DMS114 treated with DMSO at 0.1 percent for 48 hours (cell line): Measurements from ENCODE around the gene FGF12.

Experiments used
- DNase-seq: peaks from one replicate; lab custom pipeline; 2025; ENCODE audit not compliant: unreplicated experiment; lab: John Stamatoyannopoulos, UW

The FGF12 gene

GRCh38 chr3:192505731-192506130 is 221.6 kb downstream of the FGF12 start:
- DNase-seq = no peak

GRCh38 chr3:192501401-192501800 is 225.9 kb downstream of the FGF12 start:
- no peak for DNase-seq

GRCh38 chr3:192496905-192497587 is 230.3 kb downstream of the FGF12 start:
- no peak for DNase-seq

- DNase-seq = no peak
These were observed 233.2 kb downstream of the FGF12 start for GRCh38 chr3:192494174-192494573.

GRCh38 chr3:192490720-192491119 is 236.6 kb downstream of the FGF12 start:
- no peak for DNase-seq

GRCh38 chr3:192489579-192489978 is 237.8 kb downstream of the FGF12 start:
- DNase-seq = no peak

- no peak for DNase-seq
These were observed 240.3 kb downstream of the FGF12 start for GRCh38 chr3:192487033-192487432.

- DNase-seq = no peak
These were observed 244.5 kb downstream of the FGF12 start for GRCh38 chr3:192482809-192483208.

GRCh38 chr3:192482391-192482790 is 244.9 kb downstream of the FGF12 start:
- no peak for DNase-seq

- DNase-seq = no peak
These were observed 245.7 kb downstream of the FGF12 start for GRCh38 chr3:192481638-192482037.

- peak; percentile 16 for DNase-seq
These were observed 259.9 kb downstream of the FGF12 start for GRCh38 chr3:192467230-192468140.

GRCh38 chr3:192449036-192449435 is 278.3 kb downstream of the FGF12 start:
- no peak for DNase-seq

GRCh38 chr3:192445770-192446644 is 281.3 kb downstream of the FGF12 start:
- DNase-seq = no peak

GRCh38 chr3:192444791-192445106 is 282.6 kb downstream of the FGF12 start:
- DNase-seq = no peak

GRCh38 chr3:192444096-192444790 is 283.1 kb downstream of the FGF12 start:
- DNase-seq = peak; percentile 21

GRCh38 chr3:192435241-192435640 is 292.1 kb downstream of the FGF12 start:
- no peak for DNase-seq

- DNase-seq = no peak
These were observed 293.2 kb downstream of the FGF12 start for GRCh38 chr3:192434186-192434585.

- DNase-seq = no peak
These were observed 293.6 kb downstream of the FGF12 start for GRCh38 chr3:192433704-192434103.

- DNase-seq = peak; percentile 18
These were observed 304.4 kb downstream of the FGF12 start for GRCh38 chr3:192422997-192423342.

- no peak for DNase-seq
These were observed 304.9 kb downstream of the FGF12 start for GRCh38 chr3:192422321-192422996.
